ENCODE data around the gene FOXO6. TPM values are rescaled to one million over a fixed set of nuclear protein-coding genes. Genes with fewer than 3 reads are reported as not detected.

The FOXO6 gene
- total RNA-seq, 8 experiments from 2014 or later: 0.36 to 3.6 (median 1.3) TPM

DNA sequence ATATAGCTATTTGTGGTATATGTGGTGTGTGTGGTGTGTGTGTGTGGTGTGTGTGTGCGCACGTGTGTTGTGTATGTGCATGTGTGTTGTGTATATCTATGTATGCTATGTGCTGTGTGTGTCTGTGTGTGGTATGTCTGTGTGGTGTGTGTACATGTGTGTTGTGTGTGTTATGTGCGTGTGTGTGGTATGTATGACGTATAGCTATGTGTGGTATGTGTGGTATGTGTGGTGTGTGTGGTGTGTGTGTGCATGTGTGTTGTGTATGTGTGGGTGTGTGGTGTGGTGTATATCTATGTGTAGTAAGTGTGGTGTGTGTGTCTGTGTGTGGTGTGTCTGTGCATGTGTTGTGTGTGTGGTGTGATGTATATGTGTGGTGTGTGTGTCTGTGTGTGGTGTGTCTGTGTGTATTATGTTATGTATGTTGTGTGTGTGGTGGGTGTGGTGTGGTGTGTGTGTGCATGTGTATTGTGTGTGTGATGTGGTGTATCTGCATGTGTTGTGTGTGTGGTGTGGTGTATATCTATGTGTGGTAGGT, 63.4 kb downstream of the FOXO6 start:
- no peak for ATAC-seq (replicated peaks in 6 of 8)
- no peak overlapping the region for H3K4me3 ChIP-seq
- no peak overlapping the region for H3K27ac ChIP-seq
- in situ Hi-C loops (cut with MboI; ENCODE audit: low pct_unique_long_range_greater_than_20kb in 2 of 9, low sequenced_read_pairs in 9 of 9, unreplicated experiment in 9 of 9): loop anchor here in 8 of 9 experiments (25.0 kb wide), 2 partner anchors 112 to 137 kb away; no protein-coding TSS in a partner anchor
- WGBS, 10 experiments: 56 to 100% (median 96%) methylated on average over 1 to 4 of the region's 4 CpGs; no CpG with 5 or more reads in 4 of the 10 experiments
- peaks cover 17 to 20% of the 10 kb centered on the region in 2 donors for H3K4me1 ChIP-seq (replicated peaks in 1 of 2)

DNA sequence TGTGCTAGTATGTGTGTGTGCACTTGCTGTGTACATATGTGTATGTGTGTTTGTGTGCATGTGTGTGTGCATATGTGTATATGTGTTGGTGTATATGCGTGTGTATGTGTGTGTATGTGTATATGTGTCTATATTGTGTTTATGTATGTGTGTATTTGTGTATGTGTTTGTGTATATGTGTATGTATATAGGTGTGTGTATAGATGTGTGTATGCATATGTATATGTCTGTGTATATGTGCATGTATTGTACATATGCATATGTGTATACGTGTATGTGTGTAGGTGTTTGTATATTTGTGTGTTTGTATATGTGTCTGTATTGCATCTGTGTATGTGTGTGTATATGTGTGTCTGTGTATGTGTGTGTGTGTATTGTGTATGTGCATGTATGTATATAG, 64.1 kb downstream of the FOXO6 start:
- 60 to 100% (median 100%) methylated on average over 1 of the region's 2 CpGs; no CpG with 5 or more reads in 4 of the 10 experiments for WGBS, 10 experiments
- no peak overlapping the region for H3K27ac ChIP-seq
- H3K4me1 ChIP-seq (replicated peaks in 1 of 2): peaks cover 20 to 22% of the 10 kb centered on the region in 2 donors
- ATAC-seq (replicated peaks in 6 of 8): no peak
- no peak overlapping the region for H3K4me3 ChIP-seq
- in situ Hi-C loops (cut with MboI; ENCODE audit: low pct_unique_long_range_greater_than_20kb in 2 of 9, low sequenced_read_pairs in 9 of 9, unreplicated experiment in 9 of 9): no loop called here

DNA sequence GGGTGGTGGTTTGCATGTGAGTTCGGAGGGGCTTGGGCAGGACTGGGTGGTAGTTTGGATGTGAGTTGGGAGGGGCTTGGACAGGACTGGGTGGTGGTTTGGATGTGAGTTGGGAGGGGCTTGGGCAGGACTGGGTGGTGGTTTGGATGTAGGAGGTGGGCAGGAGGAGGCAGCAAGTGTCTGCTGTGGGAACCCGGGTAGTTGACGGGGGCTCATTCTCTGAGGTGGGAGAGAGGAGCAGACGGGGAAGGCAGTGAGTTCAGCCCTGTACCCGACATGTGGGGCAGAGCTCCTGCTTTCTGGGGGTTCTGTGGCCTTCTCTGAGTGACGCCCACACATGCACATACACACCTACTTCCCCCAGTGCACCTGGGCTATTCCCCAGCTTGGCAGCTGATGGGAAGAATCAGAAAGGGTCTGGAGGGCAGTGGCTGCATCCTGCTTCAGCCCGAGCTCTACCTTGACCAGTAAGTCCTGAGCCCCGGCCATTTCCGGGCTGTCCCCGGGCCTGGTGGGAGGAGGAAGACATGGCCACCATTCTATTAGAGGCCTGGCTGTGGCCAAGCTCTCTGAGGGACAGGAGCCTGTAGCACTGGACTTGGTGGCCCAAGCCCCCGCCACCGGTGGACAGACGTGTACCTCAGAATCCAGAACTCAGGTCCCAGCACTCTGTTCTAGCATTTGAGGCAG, 65.1 kb downstream of the FOXO6 start:
- Histone ChIP-seq H3K4me1 (replicated peaks in 1 of 2) (peaks cover 13 to 14% of the 10 kb centered on the region in 2 donors), H3K27ac (no peak overlapping the region), H3K4me3 (no peak overlapping the region)
- WGBS, 10 experiments: 93 to 100% (median 97%) methylated on average over 1 to 6 of the region's 13 CpGs; no CpG with 5 or more reads in 6 of the 10 experiments
- ATAC-seq (replicated peaks in 6 of 8): no peak
- in situ Hi-C loops (cut with MboI; ENCODE audit: low pct_unique_long_range_greater_than_20kb in 2 of 9, low sequenced_read_pairs in 9 of 9, unreplicated experiment in 9 of 9): no loop called here

DNA sequence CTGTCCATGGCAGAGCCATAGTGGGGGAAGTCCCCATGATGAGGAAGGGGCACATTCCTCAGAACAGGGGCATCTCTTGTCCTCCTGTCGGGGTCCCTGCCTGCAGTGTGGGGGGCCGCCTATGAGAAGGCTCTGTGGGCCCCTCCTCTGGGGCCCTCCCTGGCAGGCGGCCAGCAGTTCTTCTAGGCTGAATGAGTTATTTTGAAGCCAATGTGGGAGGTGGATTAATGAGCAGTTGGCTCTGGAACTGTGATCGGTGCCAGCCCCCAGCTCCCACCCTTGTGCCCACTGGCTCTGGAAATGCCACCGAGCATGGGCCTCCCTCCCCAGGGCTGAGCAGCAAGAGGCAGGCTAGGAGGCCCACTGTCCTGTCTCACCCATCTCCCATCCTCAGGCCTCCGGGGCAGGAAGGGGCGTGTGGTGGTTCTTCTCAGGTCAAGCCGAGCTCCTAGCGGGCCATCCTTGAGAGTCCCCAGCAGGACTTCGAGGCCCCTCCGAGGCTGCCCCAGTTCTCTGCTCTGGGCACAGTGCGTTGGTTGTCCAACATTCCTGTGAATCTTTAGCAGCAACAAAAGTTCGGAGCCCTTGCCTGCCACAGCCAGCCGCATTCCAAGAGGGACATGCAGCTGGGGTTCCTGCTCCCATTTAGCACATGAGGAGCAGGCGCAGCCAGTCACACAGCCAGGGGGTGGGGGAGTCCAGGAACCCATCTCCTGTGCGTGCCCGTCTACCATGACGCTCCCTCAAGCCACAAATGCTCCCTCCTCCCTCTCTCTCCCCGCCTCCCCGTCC, 66.1 kb downstream of the FOXO6 start:
- in situ Hi-C loops (cut with MboI; ENCODE audit: low pct_unique_long_range_greater_than_20kb in 2 of 9, low sequenced_read_pairs in 9 of 9, unreplicated experiment in 9 of 9): no loop called here

DNA sequence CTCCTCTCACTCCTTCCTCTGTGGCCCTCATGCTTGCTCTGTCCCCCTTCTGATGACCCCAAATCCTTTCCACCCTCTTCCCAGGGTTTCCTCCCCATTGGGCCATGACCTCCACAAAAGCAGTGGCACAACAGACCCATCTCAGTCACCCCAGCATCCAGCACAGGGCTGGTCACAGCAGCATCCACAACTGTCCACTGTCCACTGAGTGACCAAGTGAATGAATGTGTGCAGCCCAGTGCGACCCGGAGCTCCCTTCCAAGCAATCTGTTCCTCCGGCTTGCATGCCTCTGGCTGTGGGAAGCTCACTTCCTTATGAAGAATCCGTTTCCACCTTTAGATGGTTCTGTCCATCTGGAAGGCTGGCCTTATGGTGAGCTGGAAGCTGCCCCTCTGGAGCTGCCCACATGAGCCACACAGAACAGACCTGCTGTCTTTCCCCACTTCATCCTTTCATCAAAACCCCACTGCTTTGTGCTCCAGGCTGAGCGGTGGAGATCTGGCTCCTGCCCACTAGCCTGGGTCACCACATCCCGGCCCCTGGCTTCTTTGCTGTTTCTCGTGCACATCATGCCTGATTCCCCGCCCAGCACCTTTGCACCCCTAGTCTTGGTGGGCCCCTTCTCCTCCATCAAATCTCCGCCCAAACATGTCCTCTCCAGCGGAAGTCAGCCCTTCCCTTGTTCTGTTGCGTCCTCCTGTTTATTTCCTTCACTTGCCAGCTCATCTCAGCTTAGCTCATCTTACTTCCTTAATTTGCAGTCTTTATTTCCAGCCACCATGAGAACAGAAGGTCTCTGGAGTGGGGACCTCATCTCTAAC, 66.9 kb downstream of the FOXO6 start:
- no peak for ATAC-seq (replicated peaks in 6 of 8)
- H3K4me1 ChIP-seq (replicated peaks in 1 of 2): peaks cover 13 to 14% of the 10 kb centered on the region in 2 donors
- no peak overlapping the region for H3K4me3 ChIP-seq
- in situ Hi-C loops (cut with MboI; ENCODE audit: low pct_unique_long_range_greater_than_20kb in 2 of 9, low sequenced_read_pairs in 9 of 9, unreplicated experiment in 9 of 9): no loop called here
- WGBS, 10 experiments: 82 to 100% (median 92%) methylated on average over 1 to 11 of the region's 11 CpGs; no CpG with 5 or more reads in 1 of the 10 experiments
- no peak overlapping the region for H3K27ac ChIP-seq

More for the DNA sequence above, 66.1 kb downstream of the FOXO6 start:
- ATAC-seq (replicated peaks in 6 of 8): no peak
- WGBS, 10 experiments: 50 to 82% (median 68%) methylated on average over 1 to 11 of the region's 20 CpGs; no CpG with 5 or more reads in 6 of the 10 experiments
- no peak overlapping the region for H3K27ac ChIP-seq
- H3K4me3 ChIP-seq: no peak overlapping the region
- H3K4me1 ChIP-seq (replicated peaks in 1 of 2): peaks cover 13 to 14% of the 10 kb centered on the region in 2 donors

DNA sequence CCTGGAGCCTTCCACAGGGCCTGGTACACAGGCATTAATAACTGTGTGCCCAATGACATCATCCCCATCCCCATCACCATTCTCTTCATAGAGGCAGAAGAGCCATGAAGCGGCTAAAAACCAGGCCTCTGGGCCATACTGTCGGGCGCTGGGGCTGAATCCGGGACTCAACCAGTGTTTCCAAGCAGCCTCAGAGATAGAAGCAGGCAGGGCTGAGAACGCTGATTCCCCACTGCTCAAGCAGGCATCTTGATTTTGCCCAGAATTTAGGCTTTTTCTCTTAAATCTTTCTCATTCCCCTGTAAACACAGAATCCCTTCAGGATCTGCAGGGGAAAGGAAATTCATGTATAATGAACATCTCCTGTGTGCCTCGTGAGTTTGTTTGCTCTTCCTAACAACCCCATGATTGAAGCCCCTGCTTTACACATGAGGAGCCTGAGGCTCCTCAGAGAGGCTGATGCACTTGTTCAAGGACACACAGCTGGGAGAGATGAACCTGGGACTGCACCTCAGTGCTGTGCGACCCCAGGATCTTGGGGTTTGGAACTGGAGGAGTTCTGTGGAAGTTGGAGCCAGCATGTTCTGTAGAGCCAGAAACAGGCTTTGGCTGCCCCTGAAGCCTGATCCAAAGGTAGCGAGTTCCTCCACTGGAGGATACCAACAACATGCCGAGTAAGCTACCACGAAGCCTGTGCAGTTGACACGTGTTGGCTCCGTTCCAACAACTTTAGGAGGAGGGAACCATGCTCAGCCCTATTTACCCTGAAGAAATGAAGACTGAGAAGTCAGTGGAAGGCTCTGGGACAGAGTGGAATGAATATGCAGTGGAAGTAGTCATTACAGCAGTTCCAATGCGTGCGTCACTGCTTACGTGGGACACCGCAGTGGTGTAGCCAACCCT, 67.8 kb downstream of the FOXO6 start:
- Histone ChIP-seq H3K4me3 (no peak overlapping the region), H3K4me1 (replicated peaks in 1 of 2) (peaks cover 13 to 14% of the 10 kb centered on the region in 2 donors), H3K27ac (no peak overlapping the region)
- ATAC-seq (replicated peaks in 6 of 8): peak in 5 of 8 experiments; percentile 17 to 47 (median 28)
- in situ Hi-C loops (cut with MboI; ENCODE audit: low pct_unique_long_range_greater_than_20kb in 2 of 9, low sequenced_read_pairs in 9 of 9, unreplicated experiment in 9 of 9): no loop called here
- WGBS, 10 experiments: 75 to 93% (median 81%) methylated on average over 7 to 13 of the region's 16 CpGs; no CpG with 5 or more reads in 2 of the 10 experiments

DNA sequence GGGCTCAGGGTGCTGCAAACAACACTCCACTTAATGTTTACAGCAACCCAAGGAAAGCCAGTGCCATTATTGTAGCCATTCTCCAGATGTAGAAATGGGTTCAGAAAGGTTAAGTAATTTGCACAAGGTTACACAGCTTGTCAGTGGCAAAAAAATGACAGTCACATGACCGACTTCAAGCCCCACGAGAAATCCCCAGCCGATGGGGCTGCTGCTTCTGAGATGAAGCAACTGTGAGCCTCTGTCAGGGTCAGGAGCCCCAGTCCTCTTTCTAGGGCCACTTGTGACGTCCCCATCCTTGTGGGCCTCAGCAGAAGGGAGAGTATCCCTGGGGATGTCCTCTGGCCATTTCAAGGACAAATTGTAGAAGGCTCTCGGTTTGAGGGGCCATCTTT, 68.4 kb downstream of the FOXO6 start:
- Histone ChIP-seq H3K27ac (no peak overlapping the region), H3K4me3 (no peak overlapping the region), H3K4me1 (replicated peaks in 1 of 2) (peaks cover 13 to 14% of the 10 kb centered on the region in 2 donors)
- no peak for ATAC-seq (replicated peaks in 6 of 8)
- 53 to 90% (median 70%) methylated on average over 2 to 5 of the region's 5 CpGs; no CpG with 5 or more reads in 3 of the 10 experiments for WGBS, 10 experiments
- in situ Hi-C loops (cut with MboI; ENCODE audit: low pct_unique_long_range_greater_than_20kb in 2 of 9, low sequenced_read_pairs in 9 of 9, unreplicated experiment in 9 of 9): loop anchor here in 1 of 9 experiments (10.0 kb wide), 1 partner anchor 145 kb away; no protein-coding TSS in a partner anchor

DNA sequence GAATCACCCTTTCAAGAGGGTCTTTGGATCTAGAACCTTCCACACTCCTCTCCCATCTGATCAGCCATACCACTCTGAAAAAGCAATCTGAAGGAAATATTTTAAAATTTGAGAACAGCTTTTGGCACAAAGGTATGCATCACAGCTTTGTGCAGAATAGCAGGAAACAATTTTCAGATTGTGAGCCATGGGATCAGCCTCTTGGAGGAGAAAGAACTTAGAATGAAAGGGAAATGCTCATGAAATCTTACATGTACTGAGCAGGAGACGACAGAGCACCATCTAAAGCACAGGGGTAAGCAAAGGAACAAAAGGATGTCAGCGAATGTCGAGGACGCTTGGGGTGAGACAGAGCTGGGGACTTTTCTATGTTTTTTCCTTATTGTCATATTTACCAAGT, 68.8 kb downstream of the FOXO6 start:
- peaks cover 13 to 14% of the 10 kb centered on the region in 2 donors for H3K4me1 ChIP-seq (replicated peaks in 1 of 2)
- H3K27ac ChIP-seq: no peak overlapping the region
- H3K4me3 ChIP-seq: no peak overlapping the region
- ATAC-seq (replicated peaks in 6 of 8): no peak
- in situ Hi-C loops (cut with MboI; ENCODE audit: low pct_unique_long_range_greater_than_20kb in 2 of 9, low sequenced_read_pairs in 9 of 9, unreplicated experiment in 9 of 9): loop anchor here in 1 of 9 experiments (10.0 kb wide), 1 partner anchor 145 kb away; no protein-coding TSS in a partner anchor
- whole genome bisulfite sequencing, 10 experiments: 71 to 96% (median 80%) methylated on average over 3 to 4 of the region's 4 CpGs; no CpG with 5 or more reads in 1 of the 10 experiments

DNA sequence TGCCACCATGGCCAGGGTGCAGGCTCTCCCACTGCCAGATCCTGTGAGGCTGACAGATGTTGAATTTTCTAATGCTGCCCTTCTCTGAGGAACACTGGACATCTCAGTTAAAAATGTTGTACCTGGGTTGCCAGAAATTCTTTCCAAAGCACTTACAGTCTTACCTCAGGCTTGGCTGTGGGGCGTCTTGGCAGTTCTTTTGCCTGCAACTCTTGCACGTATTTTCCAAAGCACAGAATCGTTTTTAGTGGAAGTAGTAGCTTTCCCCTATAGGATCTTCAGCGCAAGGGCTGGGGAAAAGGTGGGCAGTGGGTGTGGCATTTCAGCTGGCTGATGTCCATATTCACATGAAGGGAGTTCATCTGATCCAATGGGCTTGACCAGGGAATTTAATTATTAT, 69.3 kb downstream of the FOXO6 start:
- no peak overlapping the region for H3K4me3 ChIP-seq
- no peak for ATAC-seq (replicated peaks in 6 of 8)
- H3K4me1 ChIP-seq (replicated peaks in 1 of 2): peaks cover 13 to 14% of the 10 kb centered on the region in 2 donors
- 57 to 100% (median 79%) methylated on average over 1 to 4 of the region's 4 CpGs; no CpG with 5 or more reads in 2 of the 10 experiments for WGBS, 10 experiments
- no peak overlapping the region for H3K27ac ChIP-seq
- in situ Hi-C loops (cut with MboI; ENCODE audit: low pct_unique_long_range_greater_than_20kb in 2 of 9, low sequenced_read_pairs in 9 of 9, unreplicated experiment in 9 of 9): loop anchor here in 1 of 9 experiments (10.0 kb wide), 1 partner anchor 146 kb away; no protein-coding TSS in a partner anchor

DNA sequence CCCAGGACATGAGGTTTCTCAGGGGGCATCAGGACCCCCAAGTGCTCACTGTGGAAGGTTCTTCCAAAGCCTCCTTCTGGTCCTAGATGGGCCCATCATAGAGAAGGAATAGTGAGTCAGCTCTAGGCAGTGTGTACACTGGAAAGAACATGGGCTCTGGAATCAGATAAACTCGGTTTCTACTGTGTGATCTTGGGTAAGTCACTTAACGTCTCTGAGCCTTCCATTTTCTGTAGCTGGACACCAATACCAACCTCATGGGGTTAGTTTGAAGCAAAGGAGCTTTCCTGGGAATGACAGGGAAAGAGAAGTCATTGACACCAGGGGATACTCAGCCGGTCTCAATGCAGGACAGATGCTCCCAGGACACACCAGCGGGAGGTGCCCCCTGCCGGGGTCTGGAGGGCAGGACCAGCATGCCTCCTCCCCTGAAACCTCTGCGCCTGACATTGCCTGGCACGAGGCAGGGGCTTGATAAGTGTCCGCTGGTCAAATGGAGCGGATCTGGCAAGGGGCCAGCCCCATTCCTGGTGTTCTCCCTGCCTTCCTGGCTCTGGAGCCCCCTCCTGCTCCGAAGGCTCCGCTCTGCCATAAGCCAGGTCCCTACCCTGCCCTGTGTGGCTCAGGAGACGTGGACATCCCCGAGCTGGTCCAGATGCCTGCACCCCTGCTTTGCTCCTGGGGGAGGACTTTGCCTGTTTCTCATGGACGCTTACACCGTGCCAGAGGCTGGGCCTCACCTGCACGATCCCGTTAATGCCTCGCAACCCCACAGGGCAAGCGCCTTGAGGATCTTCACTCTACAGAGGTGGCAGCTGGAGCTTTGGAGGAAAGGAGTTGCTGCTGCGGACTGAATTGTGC, 70.5 kb downstream of the FOXO6 start:
- Histone ChIP-seq H3K27ac (no peak overlapping the region), H3K4me1 (replicated peaks in 1 of 2) (peaks cover 13 to 14% of the 10 kb centered on the region in 2 donors), H3K4me3 (no peak overlapping the region)
- in situ Hi-C loops (cut with MboI; ENCODE audit: low pct_unique_long_range_greater_than_20kb in 2 of 9, low sequenced_read_pairs in 9 of 9, unreplicated experiment in 9 of 9): loop anchor here in 1 of 9 experiments (10.0 kb wide), 1 partner anchor 147 kb away; no protein-coding TSS in a partner anchor
- no peak for ATAC-seq (replicated peaks in 6 of 8)
- WGBS, 10 experiments: 78 to 95% (median 85%) methylated on average over 1 to 10 of the region's 20 CpGs; no CpG with 5 or more reads in 2 of the 10 experiments
